ENCODE data around the gene CNOT3. TPM values are rescaled to one million over a fixed set of nuclear protein-coding genes. Genes with fewer than 3 reads are reported as not detected.
A peak's percentile ranks its signal among the peaks of the same experiment; 100 is the strongest.

The CNOT3 gene
- total and polyA plus RNA-seq, 9 of the 15 experiments (the other 6 are each of a cell fraction or from before 2014, with no cell fraction given), result 0.27 to 60.4 (median 9.9) TPM

GRCh38 chr19:54164369-54165068 lies 27.0 kb downstream of the CNOT3 start (continued):
- no peak for TF ChIP-seq SNRNP70 (optimal IDR thresholded peaks at IDR 0.05; ENCODE audit: low read depth, low read length)
- no peak for TF ChIP-seq BDP1 (IDR thresholded peaks at IDR 0.05; ENCODE audit: insufficient read depth, insufficient read length)
- no peak for TF ChIP-seq MEIS2 (IDR thresholded peaks at IDR 0.05; ENCODE audit: partially characterized antibody)
- peak; percentile 51 to 61 for TF ChIP-seq NRF1 (conservative IDR thresholded peaks at IDR 0.05 in 1 of 2, IDR thresholded peaks at IDR 0.05 in 1 of 2)
- TF ChIP-seq, protein P1, sequence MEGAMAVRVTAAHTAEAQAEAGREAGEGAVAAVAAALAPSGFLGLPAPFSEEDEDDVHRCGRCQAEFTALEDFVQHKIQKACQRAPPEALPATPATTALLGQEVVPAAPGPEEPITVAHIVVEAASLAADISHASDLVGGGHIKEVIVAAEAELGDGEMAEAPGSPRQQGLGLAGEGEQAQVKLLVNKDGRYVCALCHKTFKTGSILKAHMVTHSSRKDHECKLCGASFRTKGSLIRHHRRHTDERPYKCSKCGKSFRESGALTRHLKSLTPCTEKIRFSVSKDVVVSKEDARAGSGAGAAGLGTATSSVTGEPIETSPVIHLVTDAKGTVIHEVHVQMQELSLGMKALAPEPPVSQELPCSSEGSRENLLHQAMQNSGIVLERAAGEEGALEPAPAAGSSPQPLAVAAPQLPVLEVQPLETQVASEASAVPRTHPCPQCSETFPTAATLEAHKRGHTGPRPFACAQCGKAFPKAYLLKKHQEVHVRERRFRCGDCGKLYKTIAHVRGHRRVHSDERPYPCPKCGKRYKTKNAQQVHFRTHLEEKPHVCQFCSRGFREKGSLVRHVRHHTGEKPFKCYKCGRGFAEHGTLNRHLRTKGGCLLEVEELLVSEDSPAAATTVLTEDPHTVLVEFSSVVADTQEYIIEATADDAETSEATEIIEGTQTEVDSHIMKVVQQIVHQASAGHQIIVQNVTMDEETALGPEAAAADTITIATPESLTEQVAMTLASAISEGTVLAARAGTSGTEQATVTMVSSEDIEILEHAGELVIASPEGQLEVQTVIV (CRISPR knock-in tag; IDR thresholded peaks at IDR 0.05; ENCODE audit: borderline replicate concordance), result no peak
- no peak for TF ChIP-seq HCFC1 (IDR thresholded peaks at IDR 0.05; ENCODE audit: low read depth, low read length)
- TF ChIP-seq, protein P2, sequence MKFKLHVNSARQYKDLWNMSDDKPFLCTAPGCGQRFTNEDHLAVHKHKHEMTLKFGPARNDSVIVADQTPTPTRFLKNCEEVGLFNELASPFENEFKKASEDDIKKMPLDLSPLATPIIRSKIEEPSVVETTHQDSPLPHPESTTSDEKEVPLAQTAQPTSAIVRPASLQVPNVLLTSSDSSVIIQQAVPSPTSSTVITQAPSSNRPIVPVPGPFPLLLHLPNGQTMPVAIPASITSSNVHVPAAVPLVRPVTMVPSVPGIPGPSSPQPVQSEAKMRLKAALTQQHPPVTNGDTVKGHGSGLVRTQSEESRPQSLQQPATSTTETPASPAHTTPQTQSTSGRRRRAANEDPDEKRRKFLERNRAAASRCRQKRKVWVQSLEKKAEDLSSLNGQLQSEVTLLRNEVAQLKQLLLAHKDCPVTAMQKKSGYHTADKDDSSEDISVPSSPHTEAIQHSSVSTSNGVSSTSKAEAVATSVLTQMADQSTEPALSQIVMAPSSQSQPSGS (CRISPR knock-in tag; IDR thresholded peaks at IDR 0.05), result no peak
- TF ChIP-seq SOX6 (IDR thresholded peaks at IDR 0.05), result no peak
- TF ChIP-seq SMC3 (conservative IDR thresholded peaks at IDR 0.05; ENCODE audit: insufficient read depth, low read depth, low read length), result no peak
- no peak for TF ChIP-seq ZFP36 (IDR thresholded peaks at IDR 0.05; ENCODE audit: low read depth, low read length, partially characterized antibody)
- peak; percentile 91 for TF ChIP-seq PKNOX1 (IDR thresholded peaks at IDR 0.05)
- peak in 1 of 2 experiments; percentile 69; a peak in 2 of 4 replicates for TF ChIP-seq RCOR1 (IDR thresholded peaks at IDR 0.05; ENCODE audit: borderline replicate concordance in 1 of 2, low read depth in 2 of 2, low read length in 2 of 2)
- TF ChIP-seq, protein P3, sequence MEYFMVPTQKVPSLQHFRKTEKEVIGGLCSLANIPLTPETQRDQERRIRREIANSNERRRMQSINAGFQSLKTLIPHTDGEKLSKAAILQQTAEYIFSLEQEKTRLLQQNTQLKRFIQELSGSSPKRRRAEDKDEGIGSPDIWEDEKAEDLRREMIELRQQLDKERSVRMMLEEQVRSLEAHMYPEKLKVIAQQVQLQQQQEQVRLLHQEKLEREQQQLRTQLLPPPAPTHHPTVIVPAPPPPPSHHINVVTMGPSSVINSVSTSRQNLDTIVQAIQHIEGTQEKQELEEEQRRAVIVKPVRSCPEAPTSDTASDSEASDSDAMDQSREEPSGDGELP (CRISPR knock-in tag; IDR thresholded peaks at IDR 0.05; ENCODE audit: borderline replicate concordance), result peak; percentile 58; the same call in 1 of the 2 replicates
- no peak for TF ChIP-seq ZFPM2 (CRISPR knock-in tag; IDR thresholded peaks at IDR 0.05)
- no peak for TF ChIP-seq SREBF1 (IDR thresholded peaks at IDR 0.05; ENCODE audit: borderline replicate concordance, low read depth, low read length)
- no peak for TF ChIP-seq SNIP1 (IDR thresholded peaks at IDR 0.05; ENCODE audit: low read depth)
- TF ChIP-seq, protein P4, sequence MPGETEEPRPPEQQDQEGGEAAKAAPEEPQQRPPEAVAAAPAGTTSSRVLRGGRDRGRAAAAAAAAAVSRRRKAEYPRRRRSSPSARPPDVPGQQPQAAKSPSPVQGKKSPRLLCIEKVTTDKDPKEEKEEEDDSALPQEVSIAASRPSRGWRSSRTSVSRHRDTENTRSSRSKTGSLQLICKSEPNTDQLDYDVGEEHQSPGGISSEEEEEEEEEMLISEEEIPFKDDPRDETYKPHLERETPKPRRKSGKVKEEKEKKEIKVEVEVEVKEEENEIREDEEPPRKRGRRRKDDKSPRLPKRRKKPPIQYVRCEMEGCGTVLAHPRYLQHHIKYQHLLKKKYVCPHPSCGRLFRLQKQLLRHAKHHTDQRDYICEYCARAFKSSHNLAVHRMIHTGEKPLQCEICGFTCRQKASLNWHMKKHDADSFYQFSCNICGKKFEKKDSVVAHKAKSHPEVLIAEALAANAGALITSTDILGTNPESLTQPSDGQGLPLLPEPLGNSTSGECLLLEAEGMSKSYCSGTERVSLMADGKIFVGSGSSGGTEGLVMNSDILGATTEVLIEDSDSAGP (CRISPR knock-in tag; IDR thresholded peaks at IDR 0.05), result no peak

All from K562 (cell line).